Measurements from ENCODE around the gene CAMK1D. TPM values are rescaled to one million over a fixed set of nuclear protein-coding genes. Genes with fewer than 3 reads are reported as not detected.

CAMK1D gene
- total RNA-seq, 1 experiment from 2014 or later = 6.3 TPM

DNA sequence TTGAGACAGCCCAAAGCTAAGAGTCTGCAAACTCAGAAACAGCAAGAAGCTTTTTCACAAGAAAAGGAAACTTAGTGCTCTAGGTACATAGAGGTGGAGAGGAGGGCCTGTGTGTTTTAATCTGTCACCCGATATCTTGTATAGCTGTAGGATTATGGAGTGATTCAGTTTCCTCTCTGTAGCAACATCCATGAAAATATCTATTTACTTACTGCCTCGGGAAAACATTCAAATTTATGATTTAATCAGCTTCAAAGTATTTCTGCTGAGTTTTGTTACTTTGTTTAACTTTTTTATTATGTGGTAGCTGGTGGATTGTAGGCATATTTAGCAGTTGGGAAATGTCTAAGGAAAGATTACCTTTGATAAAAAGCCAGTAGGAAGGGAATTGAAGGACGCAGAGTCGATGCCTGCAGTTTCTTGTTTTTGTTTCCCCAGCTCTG is 360.2 kb downstream of the CAMK1D start:
- H2BK5ac ChIP-seq (ENCODE audit: insufficient read length, low read length) = no peak overlapping the region
- no peaks in the 10 kb centered on the region for H4K20me1 ChIP-seq (ENCODE audit: control insufficient read depth, insufficient read depth, insufficient read length)
- TF ChIP-seq, protein P1, sequence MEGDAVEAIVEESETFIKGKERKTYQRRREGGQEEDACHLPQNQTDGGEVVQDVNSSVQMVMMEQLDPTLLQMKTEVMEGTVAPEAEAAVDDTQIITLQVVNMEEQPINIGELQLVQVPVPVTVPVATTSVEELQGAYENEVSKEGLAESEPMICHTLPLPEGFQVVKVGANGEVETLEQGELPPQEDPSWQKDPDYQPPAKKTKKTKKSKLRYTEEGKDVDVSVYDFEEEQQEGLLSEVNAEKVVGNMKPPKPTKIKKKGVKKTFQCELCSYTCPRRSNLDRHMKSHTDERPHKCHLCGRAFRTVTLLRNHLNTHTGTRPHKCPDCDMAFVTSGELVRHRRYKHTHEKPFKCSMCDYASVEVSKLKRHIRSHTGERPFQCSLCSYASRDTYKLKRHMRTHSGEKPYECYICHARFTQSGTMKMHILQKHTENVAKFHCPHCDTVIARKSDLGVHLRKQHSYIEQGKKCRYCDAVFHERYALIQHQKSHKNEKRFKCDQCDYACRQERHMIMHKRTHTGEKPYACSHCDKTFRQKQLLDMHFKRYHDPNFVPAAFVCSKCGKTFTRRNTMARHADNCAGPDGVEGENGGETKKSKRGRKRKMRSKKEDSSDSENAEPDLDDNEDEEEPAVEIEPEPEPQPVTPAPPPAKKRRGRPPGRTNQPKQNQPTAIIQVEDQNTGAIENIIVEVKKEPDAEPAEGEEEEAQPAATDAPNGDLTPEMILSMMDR (conservative IDR thresholded peaks at IDR 0.05) = no peak
- no peaks in the 10 kb centered on the region for H3K23me2 ChIP-seq (ENCODE audit: insufficient read length, low read depth, low read length, poor library complexity, severe bottlenecking)
- H4K91ac ChIP-seq (ENCODE audit: insufficient read length, low read depth, low read length) = no peak overlapping the region
- no peaks in the 10 kb centered on the region for H3K36me3 Mint-ChIP-seq (ENCODE audit: insufficient read depth in 1 of 3, low read depth in 3 of 3)
- H3K4me1 ChIP-seq (ENCODE audit: insufficient read depth, low read length) = no peaks in the 10 kb centered on the region
- H2BK20ac ChIP-seq (ENCODE audit: low read depth, low read length, poor library complexity, severe bottlenecking) = no peak overlapping the region
- H2BK15ac ChIP-seq (ENCODE audit: low read depth, low read length) = no peak overlapping the region
- no peak overlapping the region for H4K5ac ChIP-seq (ENCODE audit: insufficient read length, low read depth, low read length)
- no peak overlapping the region for H4K8ac ChIP-seq (replicated peaks; ENCODE audit: insufficient read length, low read depth, low read length)
- no peak overlapping the region for H3K18ac ChIP-seq (ENCODE audit: insufficient read length, low read depth, low read length)
- H3K79me1 ChIP-seq (ENCODE audit: insufficient read depth, low read depth, low read length, poor library complexity, severe bottlenecking) = no peaks in the 10 kb centered on the region
- H3K27me3 Mint-ChIP-seq (ENCODE audit: low read depth) = peaks cover 3% of the 10 kb centered on the region; the same call in 1 of the 2 replicates
- H3K4ac ChIP-seq (ENCODE audit: low read depth, low read length) = no peak overlapping the region
- peak overlapping the region in 1 of 3 experiments; percentile 25; a peak in 1 of 7 replicates for H3K27ac Mint-ChIP-seq
- H3K27me3 ChIP-seq (ENCODE audit: insufficient read depth, low read length) = no peaks in the 10 kb centered on the region; the same call in 1 of the 2 replicates
- no peak overlapping the region for H3T11ph ChIP-seq (ENCODE audit: low read length)
- H3K14ac ChIP-seq (ENCODE audit: insufficient read depth, low read length) = no peak overlapping the region
- no peak overlapping the region for H3K23ac ChIP-seq (ENCODE audit: insufficient read length, low read depth, low read length)
- no peak overlapping the region for H3K27ac ChIP-seq (ENCODE audit: insufficient read length, low read depth, low read length)
- H3K4me3 Mint-ChIP-seq = no peak overlapping the region
- no peak overlapping the region for H3K9ac ChIP-seq (ENCODE audit: extremely low read depth, insufficient read length, low read length)
- no peak overlapping the region for H2BK120ac ChIP-seq (ENCODE audit: low read depth, low read length, poor library complexity, severe bottlenecking)
- H3K4me1 Mint-ChIP-seq = peaks cover 33 to 47% of the 10 kb centered on the region in 2 experiments
- H3K4me2 ChIP-seq (ENCODE audit: insufficient read depth, insufficient read length, low read length) = no peak overlapping the region
- no peak overlapping the region for H2AFZ ChIP-seq (ENCODE audit: low read length)
- no peaks in the 10 kb centered on the region for H3K9me3 Mint-ChIP-seq
- H3K9me3 ChIP-seq (ENCODE audit: control insufficient read depth, low read depth, low read length) = no peaks in the 10 kb centered on the region
- H2BK12ac ChIP-seq (ENCODE audit: insufficient read length, low read depth, low read length) = no peak overlapping the region
- no peak overlapping the region for H2AK5ac ChIP-seq (ENCODE audit: insufficient read length, low read length)
- no peaks in the 10 kb centered on the region for H3K79me2 ChIP-seq (ENCODE audit: insufficient read depth, low read length)
- no CpG with 5 or more reads among the region's 4 CpGs for WGBS (ENCODE audit: extremely low coverage, insufficient read length, low lambda C conversion rate)
- DNase-seq = no peak
- no peak overlapping the region for H3K56ac ChIP-seq (ENCODE audit: insufficient read length, low read depth, low read length)

Data from H9 (cell line).